H1 (cell line): Measurements from ENCODE around the gene NAT9. TPM values are rescaled to one million over a fixed set of nuclear protein-coding genes. Genes with fewer than 3 reads are reported as not detected.
A peak's percentile ranks its signal among the peaks of the same experiment; 100 is the strongest.

Experiments
- ASH2L ChIP-seq: fragments of 200-600, 300-600 bp; sonication (generic); IDR thresholded peaks from one replicate; pipeline ENCODE4 v1.7.1; 2017; ENCODE audit warnings: low read length
- EZH2 ChIP-seq: fragments of 200-600 bp; sonication (generic); IDR thresholded peaks from 2 replicates; pipeline ENCODE4 v1.7.1; 2012; ENCODE audit warnings: low read depth, mild to moderate bottlenecking, moderate library complexity, low read length, inconsistent platforms; ENCODE audit not compliant: severe bottlenecking
- KDM5A ChIP-seq: fragments of 200-600 bp; IDR thresholded peaks from 2 replicates; pipeline ENCODE4 v1.7.1; 2012; ENCODE audit warnings: mild to moderate bottlenecking, low read length, inconsistent platforms, mixed read lengths
- POLR2A ChIP-seq, 2 experiments: IDR thresholded peaks; 1 replicate in 1 of 2; 2 replicates in 1 of 2; pipeline ENCODE4 v1.6.1; 2011; ENCODE audit warnings: low read depth in 2 of 2, low read length in 2 of 2, mild to moderate bottlenecking in 2 of 2; ENCODE audit errors: control extremely low read depth in 1 of 2
- polyA plus RNA-seq, 7 experiments: library from polyadenylated mRNA; depleted of rRNA in 3 of 7; stranded (reverse) in 5 of 7; unstranded in 2 of 7; fragments of >200 nt in 5 of 7; fragments of 200-250 nt in 2 of 7; gene quantifications; 1 replicate in 5 of 7; 2 replicates in 1 of 7; 4 replicates in 1 of 7; pipeline versions ENCODE4 v1.2.1 to v1.2.3, GENCODE V29; 2011 to 2013; ENCODE audit warnings: missing spikeins in 2 of 7, mixed read lengths in 2 of 7
- total RNA-seq: library from RNA; stranded (reverse); fragmentation: NEBNext Ultra II Directional; extraction: Animal tissue kit (Norgen Biotek cat#: 25700); gene quantifications from 2 replicates; pipeline ENCODE4 v1.2.1, GENCODE V29; 2021
- TF ChIP-seq, protein P1 (sequence below): IDR thresholded peaks from 2 replicates; pipeline ENCODE4 v1.6.1; 2012; ENCODE audit warnings: low read length, inconsistent platforms

Gene NAT9
- total and polyA plus RNA-seq, 2 of the 8 experiments (the other 6 are each of a cell fraction or from before 2014, with no cell fraction given): 32.3 to 42.7 TPM

DNA sequence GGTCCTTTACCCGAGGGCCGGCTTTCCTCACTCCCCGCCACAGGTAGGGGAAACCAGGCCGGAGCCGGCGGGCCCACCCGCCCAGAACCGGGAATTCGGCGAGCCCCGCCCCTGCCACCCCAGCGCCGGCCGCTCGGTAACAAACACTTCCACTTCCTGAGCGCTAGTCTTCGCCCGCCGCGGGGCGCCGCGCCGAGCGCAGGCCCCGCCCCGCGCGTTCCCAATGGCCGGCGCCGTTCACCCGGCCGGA, 27.9 kb downstream of the NAT9 start (continued):
- TF ChIP-seq, protein P1, sequence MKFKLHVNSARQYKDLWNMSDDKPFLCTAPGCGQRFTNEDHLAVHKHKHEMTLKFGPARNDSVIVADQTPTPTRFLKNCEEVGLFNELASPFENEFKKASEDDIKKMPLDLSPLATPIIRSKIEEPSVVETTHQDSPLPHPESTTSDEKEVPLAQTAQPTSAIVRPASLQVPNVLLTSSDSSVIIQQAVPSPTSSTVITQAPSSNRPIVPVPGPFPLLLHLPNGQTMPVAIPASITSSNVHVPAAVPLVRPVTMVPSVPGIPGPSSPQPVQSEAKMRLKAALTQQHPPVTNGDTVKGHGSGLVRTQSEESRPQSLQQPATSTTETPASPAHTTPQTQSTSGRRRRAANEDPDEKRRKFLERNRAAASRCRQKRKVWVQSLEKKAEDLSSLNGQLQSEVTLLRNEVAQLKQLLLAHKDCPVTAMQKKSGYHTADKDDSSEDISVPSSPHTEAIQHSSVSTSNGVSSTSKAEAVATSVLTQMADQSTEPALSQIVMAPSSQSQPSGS: no peak
- TF ChIP-seq ASH2L: peak; percentile 54
- no peak for TF ChIP-seq KDM5A
- TF ChIP-seq EZH2: no peak
- no peak for TF ChIP-seq POLR2A (IDR thresholded peaks at IDR 0.05; ENCODE audit: control extremely low read depth in 1 of 2, low read depth in 2 of 2, low read length in 2 of 2)
